ENCODE results near the gene TAC4.

- TF ChIP-seq EZH2 (IDR thresholded peaks at IDR 0.05; ENCODE audit: insufficient read depth, poor library complexity, severe bottlenecking), result no peak
- TF ChIP-seq EZH2phosphoT487 (IDR thresholded peaks at IDR 0.05; ENCODE audit: insufficient read depth, low read depth), result no peak
Observed at GRCh38 chr17:49845321-49845720, 2.5 kb downstream of the TAC4 start.
